ENCODE measurements around the gene ABCC9.

ABCC9 gene

GRCh38 chr12:21940549-21941505 is at the start of gene ABCC9:
TSS of gene ABCC9 (minus strand) at chr12:21941426. CDS start at chr12:21936674, 4,752 bp downstream.
- DNase-seq: peak; percentile 25

GRCh38 chr12:21989819-21990412 is 48.7 kb upstream of the ABCC9 start:
- DNase-seq: no peak

DNA sequence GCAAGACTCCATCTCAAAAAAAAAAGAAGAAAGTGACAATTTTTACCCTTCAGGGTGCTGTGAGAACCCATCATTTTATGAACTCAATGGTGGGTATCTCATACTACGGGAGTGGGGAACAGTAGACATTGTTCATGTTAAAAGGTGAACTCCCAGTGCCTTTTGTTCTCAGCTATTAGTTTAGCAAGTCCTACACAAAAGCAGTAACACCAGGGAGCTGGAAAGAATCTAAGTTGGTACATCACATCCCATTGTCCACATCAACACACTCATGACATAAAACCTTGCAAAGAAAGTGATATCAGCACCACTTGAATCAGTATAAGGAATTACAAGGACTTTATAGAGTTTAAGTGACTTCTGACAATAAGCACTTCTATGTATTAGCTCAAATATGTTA is 47.4 kb upstream of the ABCC9 start:
- no peak for DNase-seq

GRCh38 chr12:21987755-21988154 is 46.5 kb upstream of the ABCC9 start:
- DNase-seq: no peak

GRCh38 chr12:21985155-21985554 is 43.9 kb upstream of the ABCC9 start:
- DNase-seq: no peak

DNA sequence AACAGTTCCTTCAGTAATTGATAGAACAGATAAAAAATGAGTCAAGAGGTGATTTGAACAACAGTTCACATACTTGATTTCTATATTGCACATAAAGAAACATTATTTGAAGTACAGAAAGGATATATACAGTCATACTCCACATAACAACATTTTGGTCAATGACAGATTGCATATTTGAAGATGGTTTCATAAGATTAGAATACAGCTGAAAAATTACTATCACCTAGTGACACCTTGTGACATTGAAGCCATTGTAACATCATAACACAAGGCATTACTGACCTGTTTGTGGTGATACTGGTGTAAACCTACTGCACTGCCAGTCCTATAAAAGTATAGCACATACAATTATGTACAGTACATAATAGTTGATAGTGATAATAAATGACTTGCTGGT is 43.1 kb upstream of the ABCC9 start:
- DNase-seq: no peak

DNA sequence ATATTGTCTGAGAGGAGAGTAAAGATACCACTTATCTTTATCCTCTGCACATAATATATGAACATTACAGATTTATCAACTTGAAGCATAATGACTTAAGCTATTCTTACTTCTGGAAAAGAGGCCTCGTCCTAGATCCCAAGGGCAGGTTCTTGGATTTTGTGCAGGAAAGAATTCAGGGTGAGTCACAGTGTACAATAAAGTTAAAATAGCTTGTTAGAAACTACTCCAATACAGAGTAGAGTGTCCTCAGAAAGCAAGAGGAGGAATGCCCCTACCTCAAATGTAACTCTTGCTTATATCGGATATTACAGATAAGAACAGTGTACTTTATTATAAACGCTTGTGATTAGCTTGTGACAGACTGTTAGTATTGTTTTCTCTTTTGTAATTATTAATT is 41.9 kb upstream of the ABCC9 start:
- DNase-seq: no peak

- DNase-seq: no peak
Measured at GRCh38 chr12:21980544-21980943, 39.3 kb upstream of the ABCC9 start.

DNA sequence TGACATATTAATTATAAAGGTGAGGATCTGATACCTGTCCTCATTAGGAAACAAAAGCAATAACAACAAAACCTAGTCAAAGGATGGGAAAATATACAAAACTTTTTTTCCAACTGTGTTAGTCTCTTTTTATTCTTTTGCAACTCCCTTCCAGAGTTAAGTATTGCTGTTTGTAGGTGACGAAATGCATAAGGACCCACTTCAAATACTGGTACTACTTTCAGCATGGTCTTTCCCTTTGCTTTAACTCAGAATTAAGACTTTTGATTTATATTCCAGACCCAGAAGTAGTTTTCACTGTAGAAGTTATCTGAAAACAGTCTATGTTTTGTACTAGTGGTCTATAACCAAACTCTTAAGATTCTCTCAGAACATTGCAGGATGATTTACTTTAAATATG is 34.1 kb upstream of the ABCC9 start:
- DNase-seq: no peak

DNA sequence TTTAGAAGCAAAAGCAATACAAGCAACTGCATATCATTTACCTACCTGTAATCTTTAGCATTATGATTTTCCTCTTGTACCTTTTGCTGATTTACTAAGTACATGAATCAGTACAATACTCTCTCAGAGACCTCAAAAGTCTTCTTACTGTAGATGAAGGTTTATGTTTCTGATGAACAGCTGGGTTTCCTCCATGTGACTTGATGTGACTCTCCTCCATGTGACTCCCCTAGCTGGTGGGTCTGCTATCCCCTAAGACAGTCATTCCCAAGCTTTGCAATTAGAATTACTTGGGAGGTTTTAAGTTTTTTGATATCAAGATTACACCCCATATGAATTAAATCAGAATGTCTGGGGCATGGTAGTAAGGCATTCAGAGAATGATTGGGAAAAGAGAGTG is 32.0 kb upstream of the ABCC9 start:
- no peak for DNase-seq

DNA sequence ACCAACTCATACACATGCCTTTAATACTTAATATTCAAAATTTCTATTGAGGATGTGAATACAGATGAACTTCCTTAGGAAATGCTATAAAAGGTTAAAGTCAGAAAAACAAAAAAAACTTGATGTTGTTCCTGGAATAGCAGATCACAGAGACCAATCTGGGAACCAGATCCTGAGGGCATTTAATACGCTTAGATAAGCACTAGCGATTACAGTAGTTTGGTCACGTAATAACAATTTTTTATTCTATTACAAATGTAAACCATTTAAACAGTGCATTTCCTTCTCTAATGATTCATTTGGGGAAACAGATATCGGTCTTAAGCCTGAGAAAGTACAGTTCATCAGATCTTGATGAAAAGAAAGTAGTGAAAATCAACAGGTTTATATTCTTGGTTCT is 30.8 kb upstream of the ABCC9 start:
- no peak for DNase-seq

GRCh38 chr12:21971344-21971743 is 30.1 kb upstream of the ABCC9 start:
- DNase-seq: no peak

- DNase-seq: no peak
Measured at GRCh38 chr12:21962821-21963220, 21.6 kb upstream of the ABCC9 start.

GRCh38 chr12:21962236-21962635 is 21.0 kb upstream of the ABCC9 start:
- DNase-seq: no peak

GRCh38 chr12:21950649-21951048 is 9.4 kb upstream of the ABCC9 start:
- DNase-seq: no peak

DNA sequence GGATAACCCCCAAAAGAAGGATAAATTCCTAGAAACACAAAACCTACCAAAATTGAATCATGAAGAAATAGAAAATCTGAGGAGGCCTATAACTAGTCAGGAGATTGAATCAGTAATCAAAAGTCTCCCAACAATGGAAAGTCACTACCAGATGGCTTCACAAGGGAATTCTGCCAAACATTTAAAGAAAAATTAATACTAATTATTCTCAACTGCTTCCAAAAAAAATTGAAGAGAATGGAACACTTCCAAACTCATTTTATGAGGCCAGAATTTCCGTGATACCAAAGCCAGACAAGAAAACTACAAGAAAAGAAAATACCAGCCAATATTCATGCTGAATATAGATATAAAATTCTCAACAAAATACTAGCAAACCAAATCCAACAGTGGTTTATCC is 7.8 kb upstream of the ABCC9 start:
- no peak for DNase-seq

DNA sequence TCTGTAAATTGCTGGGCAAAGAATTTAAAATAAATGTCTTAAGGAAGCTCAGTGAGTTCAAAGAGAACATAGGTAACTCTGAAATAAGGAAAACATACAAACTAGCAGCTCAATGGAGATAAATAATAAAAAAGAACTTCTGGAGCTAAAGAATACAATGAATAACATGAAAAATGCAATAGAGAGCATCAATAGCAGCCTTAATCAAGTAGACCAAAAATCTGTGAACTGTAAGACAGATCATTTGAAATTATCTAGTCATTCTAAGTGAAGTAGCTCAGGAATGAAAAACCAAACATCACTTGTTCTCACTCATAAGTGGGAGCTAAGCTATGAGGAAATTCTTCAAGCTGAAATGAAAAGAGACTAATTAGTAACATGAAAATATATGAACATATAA is 5.8 kb upstream of the ABCC9 start:
- no peak for DNase-seq

GRCh38 chr12:21945002-21945401 is 3.8 kb upstream of the ABCC9 start:
- DNase-seq: no peak

GRCh38 chr12:21942377-21942703 is 1.1 kb upstream of the ABCC9 start:
- DNase-seq: no peak

GRCh38 chr12:21941506-21942376 is 515 bp upstream of the ABCC9 start:
- no peak for DNase-seq

DNA sequence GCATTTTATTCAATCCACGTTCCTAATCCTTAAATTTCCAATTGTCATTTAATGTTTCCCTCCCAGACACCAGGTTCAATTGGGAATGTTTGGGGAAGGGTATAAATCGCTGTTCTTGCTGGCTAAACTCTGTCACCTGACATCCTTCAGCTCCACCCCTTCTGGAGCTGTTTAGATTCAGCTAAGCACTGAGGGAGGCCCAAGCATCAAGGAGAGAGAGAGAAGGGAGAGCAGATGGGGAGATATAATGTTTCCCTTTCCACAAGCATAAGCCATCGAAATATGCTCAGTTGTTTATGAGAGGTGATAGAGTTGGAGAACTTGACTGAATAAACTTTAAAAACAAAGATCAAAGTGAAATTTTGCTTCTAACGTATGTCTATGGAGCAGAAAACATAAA is 1.8 kb downstream of the ABCC9 start:
- no peak for DNase-seq

DNA sequence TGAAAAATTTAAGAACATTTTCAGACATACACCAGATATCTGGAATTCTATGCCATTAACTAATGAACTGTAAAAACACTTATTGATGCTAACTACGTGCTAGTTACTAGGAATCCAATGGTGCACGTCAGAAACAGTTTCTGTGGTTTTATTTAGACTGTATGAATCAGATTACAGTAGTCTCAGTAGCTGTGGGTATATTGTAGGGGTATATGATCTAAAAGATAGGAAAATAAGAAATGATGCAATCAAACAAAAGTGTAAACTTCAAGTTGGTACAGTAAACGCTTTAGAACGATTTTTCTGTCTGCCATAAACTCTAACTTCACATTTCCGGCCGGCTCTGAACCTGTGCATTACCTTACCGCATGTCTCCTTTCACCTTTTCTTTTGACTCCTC is 2.3 kb downstream of the ABCC9 start:
- no peak for DNase-seq

GRCh38 chr12:21934173-21934572 is 7.1 kb downstream of the ABCC9 start:
- no peak for DNase-seq

DNA sequence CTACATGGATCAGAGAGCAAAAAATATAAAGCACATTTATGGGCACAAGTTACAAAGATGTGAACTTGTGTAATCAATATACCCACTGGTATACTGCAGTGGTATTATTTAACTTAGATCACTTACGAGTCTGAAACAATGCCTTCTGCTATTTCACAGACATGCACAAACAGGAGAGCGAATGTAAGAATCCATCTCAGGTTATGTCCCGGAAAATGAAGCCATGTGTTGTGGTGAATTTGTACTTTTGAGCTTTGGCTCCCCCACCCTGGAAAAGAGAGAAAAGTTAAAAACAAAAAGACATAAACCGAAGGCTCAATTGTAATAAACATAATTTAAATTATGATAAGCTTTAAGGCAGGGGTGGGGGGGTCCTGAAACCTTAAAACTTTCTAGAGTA is 7.6 kb downstream of the ABCC9 start:
- no peak for DNase-seq
